Immature natural killer cell (primary cell): Measurements from ENCODE around the gene CENPT. TPM values are rescaled to one million over a fixed set of nuclear protein-coding genes. Genes with fewer than 3 reads are reported as not detected.

Experiments used
- DNase-seq, 3 donors: peaks; one replicate each; pipeline ENCODE4 v3.0.0; 2022; ENCODE audit warnings: mixed read lengths in 1 of 3
- H3K27ac Mint-ChIP-seq, 6 donors: one replicate each; pipeline ENCODE4 v1.8.0; 2020; ENCODE audit warnings: mixed read lengths in 6 of 6, mild to moderate bottlenecking in 5 of 6, inconsistent platforms in 4 of 6, moderate library complexity in 3 of 6
- H3K27me3 Mint-ChIP-seq, 3 donors: one replicate each; pipeline ENCODE4 v1.8.0; 2020 to 2021; ENCODE audit warnings: low read depth in 3 of 3, mild to moderate bottlenecking in 3 of 3, mixed read lengths in 3 of 3, moderate library complexity in 3 of 3, inconsistent platforms in 1 of 3
- H3K36me3 Mint-ChIP-seq, 3 donors: one replicate each; pipeline ENCODE4 v1.8.0; 2020; ENCODE audit warnings: mixed read lengths in 3 of 3, inconsistent platforms in 2 of 3, mild to moderate bottlenecking in 2 of 3
- H3K4me1 Mint-ChIP-seq, 2 donors: one replicate each; pipeline ENCODE4 v1.8.0; 2020; ENCODE audit warnings: inconsistent platforms in 2 of 2, mild to moderate bottlenecking in 2 of 2, mixed read lengths in 2 of 2, moderate library complexity in 1 of 2
- H3K4me3 Mint-ChIP-seq, 5 donors: one replicate each; pipeline ENCODE4 v1.8.0; 2020; ENCODE audit warnings: mild to moderate bottlenecking in 5 of 5, mixed read lengths in 5 of 5, inconsistent platforms in 3 of 5, moderate library complexity in 3 of 5
- H3K9me3 Mint-ChIP-seq, 6 donors: one replicate each; pipeline ENCODE4 v1.8.0; 2020; ENCODE audit warnings: mild to moderate bottlenecking in 6 of 6, mixed read lengths in 6 of 6, inconsistent platforms in 4 of 6, moderate library complexity in 3 of 6
- polyA plus RNA-seq, 3 donors: library from polyadenylated mRNA; unstranded; fragments of 300-500 nt; fragmentation: Illumina TruSeq; gene quantifications; one replicate each; pipeline ENCODE4 v1.2.3, GENCODE V29; 2021

CENPT gene, protein sequence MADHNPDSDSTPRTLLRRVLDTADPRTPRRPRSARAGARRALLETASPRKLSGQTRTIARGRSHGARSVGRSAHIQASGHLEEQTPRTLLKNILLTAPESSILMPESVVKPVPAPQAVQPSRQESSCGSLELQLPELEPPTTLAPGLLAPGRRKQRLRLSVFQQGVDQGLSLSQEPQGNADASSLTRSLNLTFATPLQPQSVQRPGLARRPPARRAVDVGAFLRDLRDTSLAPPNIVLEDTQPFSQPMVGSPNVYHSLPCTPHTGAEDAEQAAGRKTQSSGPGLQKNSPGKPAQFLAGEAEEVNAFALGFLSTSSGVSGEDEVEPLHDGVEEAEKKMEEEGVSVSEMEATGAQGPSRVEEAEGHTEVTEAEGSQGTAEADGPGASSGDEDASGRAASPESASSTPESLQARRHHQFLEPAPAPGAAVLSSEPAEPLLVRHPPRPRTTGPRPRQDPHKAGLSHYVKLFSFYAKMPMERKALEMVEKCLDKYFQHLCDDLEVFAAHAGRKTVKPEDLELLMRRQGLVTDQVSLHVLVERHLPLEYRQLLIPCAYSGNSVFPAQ
- polyA plus RNA-seq, result 10 to 100 TPM in 2 of 3 donors, 1 to 10 TPM in 1; 9.3 to 15.0 (median 12.4) TPM

- no peak for DNase-seq
Measured at GRCh38 chr16:67847064-67847861, at the start of gene CENPT. CENPT (minus strand) TSS chr16:67847693; CDS start chr16:67833859, 13,834 bp downstream.

DNA sequence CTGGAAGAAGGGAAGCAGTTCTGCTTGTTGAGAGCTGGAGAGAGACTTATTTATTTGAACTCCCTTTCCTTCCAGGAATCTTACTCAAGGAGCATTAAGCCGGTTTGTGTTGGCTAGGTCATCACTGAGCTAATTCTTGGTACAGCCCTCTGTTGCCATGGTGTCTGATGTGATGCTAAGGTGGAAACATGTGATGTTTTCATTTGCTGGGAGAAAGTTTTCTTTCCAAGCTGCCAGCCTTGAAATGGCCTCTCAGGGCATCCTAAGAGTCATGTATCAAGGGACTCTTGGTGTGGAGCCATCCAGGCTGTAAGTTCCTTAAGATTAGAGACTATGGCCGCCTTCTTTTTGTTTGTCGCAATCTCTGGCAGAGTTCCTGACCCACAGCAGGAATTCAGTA is 49.7 kb upstream of the CENPT start:
- Mint-ChIP-seq H3K9me3 (no peaks in the 10 kb centered on the region), H3K27ac (peak overlapping the region in 3 of 6 donors; percentile 9 to 43 (median 38)), H3K4me1 (peaks cover 38 to 48% of the 10 kb centered on the region in 2 donors), H3K4me3 (no peak overlapping the region), H3K27me3 (peaks cover 0 to 2% (median 0%) of the 10 kb centered on the region in 3 donors), H3K36me3 (no peaks in the 10 kb centered on the region)
- no peak for DNase-seq

More at GRCh38 chr16:67847064-67847861, at the start of gene CENPT:
- Mint-ChIP-seq H3K4me1 (peaks cover 49 to 50% of the 10 kb centered on the region in 2 donors), H3K27ac (peak within 1 kb of the TSS; percentile 55 to 92 (median 83)), H3K4me3 (peak within 1 kb of the TSS; percentile 85 to 88 (median 85)), H3K27me3 (peaks cover 1 to 14% (median 2%) of the 10 kb centered on the region in 3 donors), H3K36me3 (peaks cover 0 to 3% (median 0%) of the 10 kb centered on the region in 3 donors), H3K9me3 (no peaks in the 10 kb centered on the region)

- Mint-ChIP-seq H3K27me3 (peaks cover 0 to 2% (median 0%) of the 10 kb centered on the region in 3 donors), H3K27ac (peak overlapping the region; percentile 93 to 98 (median 95)), H3K9me3 (no peaks in the 10 kb centered on the region), H3K4me3 (peak overlapping the region; percentile 89 to 95 (median 93)), H3K4me1 (peaks cover 38 to 40% of the 10 kb centered on the region in 2 donors), H3K36me3 (no peaks in the 10 kb centered on the region)
- no peak for DNase-seq
Measured at GRCh38 chr16:67893743-67894399, 46.4 kb upstream of the CENPT start.

DNA sequence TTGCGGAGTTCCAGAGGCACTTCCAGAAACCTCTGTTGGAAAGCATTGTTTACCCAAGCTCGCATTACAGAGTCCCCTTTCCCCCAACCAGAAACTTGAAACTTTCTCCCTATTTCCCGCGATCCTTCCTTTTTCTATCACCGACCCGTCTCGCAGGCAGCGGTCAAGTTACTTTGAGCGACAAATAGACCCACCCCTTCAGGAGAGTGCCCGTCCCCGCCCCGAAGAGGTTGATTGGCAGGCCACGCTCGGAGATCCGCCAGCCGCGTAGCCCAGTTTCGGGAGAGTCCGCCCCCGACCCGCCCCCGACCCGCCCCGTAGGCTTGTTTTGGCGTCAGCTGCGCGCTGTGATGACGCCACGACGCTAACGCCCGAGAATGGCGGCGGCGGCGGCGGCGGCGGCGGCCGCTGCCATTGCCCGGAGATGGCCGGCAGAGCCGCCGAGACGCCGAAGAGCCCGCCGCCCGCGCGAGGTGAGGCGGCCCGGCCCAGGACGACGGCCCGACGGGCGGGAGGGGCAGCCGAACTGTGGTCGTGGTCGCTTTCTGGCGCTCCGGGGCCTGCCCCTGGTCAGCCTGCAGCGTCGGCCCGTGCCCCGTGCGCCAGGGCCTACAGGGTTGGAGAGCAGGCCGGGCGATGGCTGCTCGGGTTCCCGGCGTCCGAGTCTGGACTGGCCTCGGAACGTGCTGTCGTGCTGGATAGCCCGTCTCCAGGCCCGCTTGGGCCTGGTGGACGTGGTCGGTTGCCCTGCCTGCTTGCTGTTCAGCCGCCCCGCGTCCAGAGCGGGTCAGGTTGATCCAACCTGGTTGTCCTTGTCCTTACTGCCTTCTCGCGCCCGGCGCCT is 45.6 kb upstream of the CENPT start, which contains the start of gene PSKH1:
PSKH1 (plus strand) TSS at position 356 of the 844 bp plus-strand sequence. CDS start 15,496 bp downstream, outside the sequence.
- Mint-ChIP-seq H3K4me3 (peak within 1 kb of the TSS; percentile 89 to 96 (median 93)), H3K4me1 (peaks cover 38% of the 10 kb centered on the region in 2 donors), H3K27ac (peak within 1 kb of the TSS; percentile 93 to 98 (median 95)), H3K36me3 (no peaks in the 10 kb centered on the region), H3K9me3 (no peaks in the 10 kb centered on the region), H3K27me3 (peaks cover 0 to 2% (median 0%) of the 10 kb centered on the region in 3 donors)
- peak; percentile 87 to 91 (median 91) for DNase-seq

- Mint-ChIP-seq H3K27me3 (peaks cover 0 to 2% (median 0%) of the 10 kb centered on the region in 3 donors), H3K27ac (peak overlapping the region; percentile 93 to 96 (median 94)), H3K36me3 (no peaks in the 10 kb centered on the region), H3K4me1 (peaks cover 37% of the 10 kb centered on the region in 2 donors), H3K9me3 (no peaks in the 10 kb centered on the region), H3K4me3 (peak overlapping the region; percentile 89 to 96 (median 93))
- no peak for DNase-seq
Measured at GRCh38 chr16:67892375-67892774, 44.9 kb upstream of the CENPT start.

GRCh38 chr16:67888331-67888730 is 40.8 kb upstream of the CENPT start:
- no peak overlapping the region for H3K4me3 Mint-ChIP-seq
- H3K27ac Mint-ChIP-seq, result no peak overlapping the region
- H3K9me3 Mint-ChIP-seq, result no peaks in the 10 kb centered on the region
- H3K4me1 Mint-ChIP-seq, result peaks cover 7 to 10% of the 10 kb centered on the region in 2 donors
- DNase-seq, result no peak
- no peaks in the 10 kb centered on the region for H3K27me3 Mint-ChIP-seq
- peaks cover 0 to 6% (median 5%) of the 10 kb centered on the region in 3 donors for H3K36me3 Mint-ChIP-seq

GRCh38 chr16:67886387-67886786 is 38.9 kb upstream of the CENPT start:
- Mint-ChIP-seq H3K9me3 (no peaks in the 10 kb centered on the region), H3K4me3 (no peak overlapping the region), H3K4me1 (no peaks in the 10 kb centered on the region), H3K27ac (no peak overlapping the region), H3K36me3 (peaks cover 0 to 17% (median 10%) of the 10 kb centered on the region in 3 donors), H3K27me3 (peaks cover 0 to 2% (median 0%) of the 10 kb centered on the region in 3 donors)
- no peak for DNase-seq

GRCh38 chr16:67885976-67886375 is 38.5 kb upstream of the CENPT start:
- no peak for DNase-seq
- Mint-ChIP-seq H3K36me3 (peaks cover 0 to 17% (median 10%) of the 10 kb centered on the region in 3 donors), H3K27ac (no peak overlapping the region), H3K27me3 (peaks cover 0 to 2% (median 0%) of the 10 kb centered on the region in 3 donors), H3K4me1 (no peaks in the 10 kb centered on the region), H3K4me3 (no peak overlapping the region), H3K9me3 (no peaks in the 10 kb centered on the region)

- H3K27me3 Mint-ChIP-seq, result peaks cover 0 to 2% (median 0%) of the 10 kb centered on the region in 3 donors
- H3K9me3 Mint-ChIP-seq, result no peaks in the 10 kb centered on the region
- DNase-seq, result no peak
- H3K4me1 Mint-ChIP-seq, result no peaks in the 10 kb centered on the region
- H3K36me3 Mint-ChIP-seq, result peaks cover 0 to 17% (median 10%) of the 10 kb centered on the region in 3 donors
- H3K27ac Mint-ChIP-seq, result no peak overlapping the region
- no peak overlapping the region for H3K4me3 Mint-ChIP-seq
Measured at GRCh38 chr16:67885545-67885944, 38.1 kb upstream of the CENPT start.

DNA sequence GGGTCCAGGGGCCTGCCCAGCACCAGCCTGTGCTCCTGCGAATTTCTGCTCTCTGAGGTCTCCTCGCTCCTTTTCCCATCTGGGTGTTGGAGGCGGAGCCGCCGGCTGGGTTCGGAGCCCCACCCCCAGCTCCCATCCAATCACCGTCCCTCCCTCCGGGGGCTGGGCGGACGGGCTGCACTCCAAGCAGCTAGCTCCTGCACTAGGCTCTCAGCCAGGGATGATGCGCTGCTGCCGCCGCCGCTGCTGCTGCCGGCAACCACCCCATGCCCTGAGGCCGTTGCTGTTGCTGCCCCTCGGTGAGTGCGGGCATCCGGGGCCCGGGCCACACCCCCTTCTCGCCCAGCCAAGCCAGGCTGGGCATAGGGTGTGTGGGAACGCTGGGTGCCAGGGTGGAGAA is 37.2 kb upstream of the CENPT start, which contains the start of gene NRN1L:
NRN1L (plus strand) TSS at position 202 of the 400 bp plus-strand sequence; CDS start at position 221, 19 bp downstream.
- H3K4me1 Mint-ChIP-seq, result no peaks in the 10 kb centered on the region
- no peak for DNase-seq
- H3K27ac Mint-ChIP-seq, result no peak within 1 kb of the TSS
- peaks cover 0 to 21% (median 10%) of the 10 kb centered on the region in 3 donors for H3K36me3 Mint-ChIP-seq
- H3K4me3 Mint-ChIP-seq, result no peak within 1 kb of the TSS
- H3K27me3 Mint-ChIP-seq, result peaks cover 0 to 2% (median 0%) of the 10 kb centered on the region in 3 donors
- H3K9me3 Mint-ChIP-seq, result no peaks in the 10 kb centered on the region

GRCh38 chr16:67883872-67884261 is 36.4 kb upstream of the CENPT start:
- Mint-ChIP-seq H3K4me1 (no peaks in the 10 kb centered on the region), H3K9me3 (no peaks in the 10 kb centered on the region), H3K36me3 (peaks cover 0 to 28% (median 15%) of the 10 kb centered on the region in 3 donors), H3K27ac (no peak overlapping the region), H3K27me3 (peaks cover 0 to 2% (median 0%) of the 10 kb centered on the region in 3 donors), H3K4me3 (no peak overlapping the region)
- DNase-seq, result peak; percentile 60 to 70 (median 65)
